GM23338 (cell line): ENCODE data around the gene WDR49. TPM values are rescaled to one million over a fixed set of nuclear protein-coding genes. Genes with fewer than 3 reads are reported as not detected.
A peak's percentile ranks its signal among the peaks of the same experiment; 100 is the strongest.

Source experiments
- ATAC-seq: fragments of 200-7000 bp; cut with Tn5 transposase; 3 replicates; pipeline ENCODE4 v1.9.1; 2020
- DNase-seq: peaks from one replicate; pipeline ENCODE4 v3.0.0-alpha.2; 2015; ENCODE audit warnings: low spot score
- H2AFZ ChIP-seq: fragments of 200-600 bp; sonication (generic); 2 replicates; pipeline ENCODE4 v1.8.0; 2016; ENCODE audit warnings: antibody characterized with exemption, mild to moderate bottlenecking, moderate library complexity
- H3F3A ChIP-seq: fragments of 200-600 bp; sonication (generic); replicated peaks from 2 replicates; pipeline ENCODE4 v1.8.0; 2017; ENCODE audit warnings: antibody characterized with exemption, mixed run types, low read depth
- H3K27ac ChIP-seq: fragments of 200-600 bp; sonication (generic); 2 replicates; pipeline ENCODE4 v1.6.1; 2016; ENCODE audit warnings: low read depth
- H3K27me3 ChIP-seq: fragments of 200-600 bp; sonication (generic); 2 replicates; pipeline ENCODE4 v1.8.0; 2016; ENCODE audit warnings: mild to moderate bottlenecking, mixed run types, moderate library complexity; ENCODE audit not compliant: insufficient read depth
- H3K36me3 ChIP-seq: fragments of 200-600 bp; sonication (generic); 2 replicates; pipeline ENCODE4 v1.8.0; 2016; ENCODE audit warnings: mild to moderate bottlenecking; ENCODE audit not compliant: insufficient read depth
- H3K4me1 ChIP-seq: fragments of 200-600 bp; sonication (generic); 2 replicates; pipeline ENCODE4 v1.8.0; 2016; ENCODE audit warnings: mild to moderate bottlenecking, moderate library complexity; ENCODE audit not compliant: insufficient read depth
- H3K4me2 ChIP-seq: fragments of 200-600 bp; sonication (generic); 2 replicates; pipeline ENCODE4 v1.7.1; 2017; ENCODE audit warnings: mixed run types
- H3K4me3 ChIP-seq: fragments of 200-600 bp; sonication (generic); 2 replicates; pipeline ENCODE4 v1.6.1; 2016; ENCODE audit warnings: mixed run types
- H3K79me2 ChIP-seq: fragments of 200-600 bp; sonication (generic); replicated peaks from 2 replicates; pipeline ENCODE4 v1.8.0; 2017; ENCODE audit warnings: mild to moderate bottlenecking; ENCODE audit not compliant: insufficient read depth
- H3K9me2 ChIP-seq: fragments of 200-600 bp; sonication (generic); 2 replicates; pipeline ENCODE4 v1.8.0; 2017; ENCODE audit not compliant: insufficient read depth
- H4K20me1 ChIP-seq: fragments of 200-600 bp; sonication (generic); replicated peaks from 2 replicates; pipeline ENCODE4 v1.8.0; 2017; ENCODE audit warnings: mild to moderate bottlenecking; ENCODE audit not compliant: insufficient read depth
- H3K27ac Mint-ChIP-seq: 2 replicates; pipeline ENCODE4 v1.8.0; 2020; ENCODE audit warnings: inconsistent platforms, mild to moderate bottlenecking, moderate library complexity, mixed read lengths
- H3K27me3 Mint-ChIP-seq: 3 replicates; pipeline ENCODE4 v1.8.0; 2022; ENCODE audit warnings: low read depth, mild to moderate bottlenecking, moderate library complexity, mixed read lengths, inconsistent platforms; ENCODE audit not compliant: insufficient read depth, poor library complexity
- H3K36me3 Mint-ChIP-seq: 3 replicates; pipeline ENCODE4 v1.8.0; 2021; ENCODE audit warnings: low read depth, mild to moderate bottlenecking, inconsistent platforms, moderate library complexity, mixed read lengths
- H3K4me1 Mint-ChIP-seq: 3 replicates; pipeline ENCODE4 v1.8.0; 2020; ENCODE audit warnings: mild to moderate bottlenecking, inconsistent platforms, mixed read lengths
- H3K4me3 Mint-ChIP-seq: 3 replicates; pipeline ENCODE4 v1.8.0; 2021; ENCODE audit warnings: moderate library complexity, mild to moderate bottlenecking, inconsistent platforms, mixed read lengths
- H3K9me3 Mint-ChIP-seq: 3 replicates; pipeline ENCODE4 v1.8.0; 2020; ENCODE audit warnings: moderate library complexity, mild to moderate bottlenecking, inconsistent platforms, mixed read lengths
- EZH2 ChIP-seq: fragments of 200-600 bp; sonication (generic); IDR thresholded peaks from one replicate; pipeline ENCODE4 v1.8.0; 2017; ENCODE audit warnings: antibody characterized with exemption, mild to moderate bottlenecking, low read depth; ENCODE audit not compliant: unreplicated experiment
- JUNB ChIP-seq: IDR thresholded peaks from one replicate; pipeline ENCODE4 v1.6.1; 2016; ENCODE audit warnings: antibody characterized with exemption; ENCODE audit not compliant: unreplicated experiment
- NANOG ChIP-seq: IDR thresholded peaks from 2 replicates; pipeline ENCODE4 v1.6.1; 2016; ENCODE audit warnings: antibody characterized with exemption, borderline replicate concordance
- POLR2AphosphoS5 ChIP-seq: IDR thresholded peaks from 2 replicates; pipeline ENCODE4 v1.6.1; 2016; ENCODE audit warnings: antibody characterized with exemption, low read depth
- ZNF331 ChIP-seq: fragments of 250-450 bp; sonication (Bioruptor Pico); IDR thresholded peaks from 2 replicates; pipeline ENCODE4 v1.5.0; 2020; ENCODE audit warnings: low read depth, mild to moderate bottlenecking, moderate library complexity
- polyA plus RNA-seq: library from polyadenylated mRNA; unstranded; fragments of >200 nt; fragmentation: Nextera tagmentation; extraction: Ambion mirVana; gene quantifications from 2 replicates; pipeline ENCODE4 v1.2.1, GENCODE V29; 2016
- total RNA-seq: library from RNA; depleted of rRNA; stranded (reverse); fragments of >200 nt; shearing (Covaris generic); gene quantifications from 2 replicates; pipeline ENCODE4 v1.2.3, GENCODE V29; 2014
- TF ChIP-seq, protein P1 (sequence below), 2 experiments: fragments of 200-600 bp in 1 of 2; sonication (generic) in 1 of 2; conservative IDR thresholded peaks; 2 replicates each; pipeline versions ENCODE4 v1.5.1 to v1.6.1; 2016 to 2017; ENCODE audit warnings: antibody characterized with exemption in 2 of 2, low read depth in 2 of 2, mild to moderate bottlenecking in 2 of 2, moderate library complexity in 1 of 2

The WDR49 gene
- total and polyA plus RNA-seq, 2 experiments from 2014 or later = 1.4 to 1.9 TPM

GRCh38 chr3:167651826-167652225, 1.9 kb downstream of the WDR49 start:
- Mint-ChIP-seq H3K4me1 (peaks cover 27% of the 10 kb centered on the region), H3K36me3 (no peaks in the 10 kb centered on the region), H3K4me3 (no peak overlapping the region), H3K27ac (no peak overlapping the region), H3K27me3 (peaks cover 2% of the 10 kb centered on the region), H3K9me3 (no peaks in the 10 kb centered on the region; the same call in 2 of the 3 replicates)
- Histone ChIP-seq H3K79me2 (no peaks in the 10 kb centered on the region), H3K27ac (peak overlapping the region; percentile 98), H3K4me2 (peak overlapping the region; percentile 10; the same call in 1 of the 2 replicates), H3K27me3 (no peaks in the 10 kb centered on the region), H2AFZ (no peak overlapping the region), H3K4me3 (no peak overlapping the region), H3K9me2 (no peaks in the 10 kb centered on the region; the same call in none of the 2 replicates), H3K36me3 (no peaks in the 10 kb centered on the region), H4K20me1 (no peaks in the 10 kb centered on the region), H3F3A (peaks cover 9% of the 10 kb centered on the region), H3K4me1 (peaks cover 26% of the 10 kb centered on the region)
- TF ChIP-seq EZH2 = no peak
- TF ChIP-seq NANOG = no peak
- TF ChIP-seq ZNF331 (CRISPR knock-in tag) = no peak
- DNase-seq (no peak), ATAC-seq (no peak)

DNA sequence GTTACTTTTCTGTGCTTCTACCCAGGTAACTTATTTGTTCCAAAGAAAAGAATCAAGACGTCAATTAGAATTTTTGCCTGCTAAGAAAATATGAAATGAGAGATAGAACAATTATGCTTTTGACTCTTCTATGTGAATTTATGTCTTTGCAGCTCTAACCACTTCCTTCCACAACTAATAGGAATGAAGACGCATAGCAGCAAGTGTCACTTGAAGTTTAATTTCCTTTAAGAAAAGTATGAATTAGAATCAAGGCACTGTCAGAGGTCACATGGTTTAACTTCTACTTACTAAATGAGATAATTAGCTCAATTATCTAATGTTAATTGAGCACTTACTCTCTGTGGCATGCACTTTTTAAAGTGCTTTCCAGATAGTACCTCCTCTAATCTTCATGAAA, 3.3 kb downstream of the WDR49 start:
- H3K9me2 ChIP-seq = no peaks in the 10 kb centered on the region; the same call in none of the 2 replicates
- no peak overlapping the region for H3K4me2 ChIP-seq
- H3F3A ChIP-seq = peaks cover 9% of the 10 kb centered on the region
- peaks cover 3% of the 10 kb centered on the region; the same call in 2 of the 3 replicates for H3K36me3 Mint-ChIP-seq
- H3K9me3 Mint-ChIP-seq = peaks cover 2% of the 10 kb centered on the region; the same call in 2 of the 3 replicates
- no peaks in the 10 kb centered on the region for H3K27me3 ChIP-seq
- no peak for ATAC-seq
- TF ChIP-seq, protein P1, sequence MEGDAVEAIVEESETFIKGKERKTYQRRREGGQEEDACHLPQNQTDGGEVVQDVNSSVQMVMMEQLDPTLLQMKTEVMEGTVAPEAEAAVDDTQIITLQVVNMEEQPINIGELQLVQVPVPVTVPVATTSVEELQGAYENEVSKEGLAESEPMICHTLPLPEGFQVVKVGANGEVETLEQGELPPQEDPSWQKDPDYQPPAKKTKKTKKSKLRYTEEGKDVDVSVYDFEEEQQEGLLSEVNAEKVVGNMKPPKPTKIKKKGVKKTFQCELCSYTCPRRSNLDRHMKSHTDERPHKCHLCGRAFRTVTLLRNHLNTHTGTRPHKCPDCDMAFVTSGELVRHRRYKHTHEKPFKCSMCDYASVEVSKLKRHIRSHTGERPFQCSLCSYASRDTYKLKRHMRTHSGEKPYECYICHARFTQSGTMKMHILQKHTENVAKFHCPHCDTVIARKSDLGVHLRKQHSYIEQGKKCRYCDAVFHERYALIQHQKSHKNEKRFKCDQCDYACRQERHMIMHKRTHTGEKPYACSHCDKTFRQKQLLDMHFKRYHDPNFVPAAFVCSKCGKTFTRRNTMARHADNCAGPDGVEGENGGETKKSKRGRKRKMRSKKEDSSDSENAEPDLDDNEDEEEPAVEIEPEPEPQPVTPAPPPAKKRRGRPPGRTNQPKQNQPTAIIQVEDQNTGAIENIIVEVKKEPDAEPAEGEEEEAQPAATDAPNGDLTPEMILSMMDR (conservative IDR thresholded peaks at IDR 0.05; ENCODE audit: low read depth in 2 of 2) = no peak
- TF ChIP-seq EZH2 (no peak), NANOG (no peak)
- H4K20me1 ChIP-seq = no peaks in the 10 kb centered on the region
- H3K4me1 Mint-ChIP-seq = peaks cover 27% of the 10 kb centered on the region
- no peak overlapping the region for H3K27ac ChIP-seq
- H3K4me1 ChIP-seq = peaks cover 26% of the 10 kb centered on the region
- H3K27me3 Mint-ChIP-seq = peaks cover 2% of the 10 kb centered on the region
- no peak overlapping the region for H2AFZ ChIP-seq
- no peak for DNase-seq
- no peak overlapping the region for H3K4me3 ChIP-seq
- no peaks in the 10 kb centered on the region for H3K79me2 ChIP-seq
- no peak overlapping the region for H3K4me3 Mint-ChIP-seq
- no peaks in the 10 kb centered on the region for H3K36me3 ChIP-seq
- no peak overlapping the region for H3K27ac Mint-ChIP-seq

GRCh38 chr3:167649746-167650145, 4.0 kb downstream of the WDR49 start:
- Histone ChIP-seq H3F3A (peaks cover 9% of the 10 kb centered on the region), H3K4me2 (no peak overlapping the region), H3K9me2 (no peaks in the 10 kb centered on the region; the same call in none of the 2 replicates), H3K36me3 (0 out of 2 replicates have a peak, but pooled peaks cover 2% of the 10 kb centered on the region), H2AFZ (no peak overlapping the region), H3K27me3 (no peaks in the 10 kb centered on the region), H3K79me2 (no peaks in the 10 kb centered on the region), H3K4me1 (peaks cover 26% of the 10 kb centered on the region), H3K27ac (no peak overlapping the region), H3K4me3 (no peak overlapping the region), H4K20me1 (no peaks in the 10 kb centered on the region)
- peaks cover 27% of the 10 kb centered on the region for H3K4me1 Mint-ChIP-seq
- peaks cover 2% of the 10 kb centered on the region for H3K27me3 Mint-ChIP-seq
- DNase-seq (no peak), ATAC-seq (no peak)
- H3K9me3 Mint-ChIP-seq = peaks cover 3% of the 10 kb centered on the region; the same call in 2 of the 3 replicates
- H3K4me3 Mint-ChIP-seq = no peak overlapping the region
- peaks cover 3% of the 10 kb centered on the region; the same call in 2 of the 3 replicates for H3K36me3 Mint-ChIP-seq
- H3K27ac Mint-ChIP-seq = no peak overlapping the region
- no peak for TF ChIP-seq JUNB
- TF ChIP-seq, protein P1 (conservative IDR thresholded peaks at IDR 0.05; ENCODE audit: low read depth in 2 of 2) = no peak
- TF ChIP-seq POLR2AphosphoS5 = no peak
